SJSA1 (cell line): ENCODE measurements around the gene ARHGAP11A. TPM values are rescaled to one million over a fixed set of nuclear protein-coding genes. Genes with fewer than 3 reads are reported as not detected.

Experiments used
- DNase-seq, 2 experiments: peaks; one replicate each; pipeline ENCODE4 v3.0.0-alpha.2; 2015 to 2020; ENCODE audit warnings: low spot score in 2 of 2, low read depth in 1 of 2
- H3K27ac ChIP-seq: fragments of 250-450 bp; sonication (Bioruptor Pico); 2 replicates; pipeline ENCODE4 v1.5.1; 2020; ENCODE audit warnings: mild to moderate bottlenecking, moderate library complexity
- H3K27me3 ChIP-seq: fragments of 250-450 bp; sonication (Bioruptor Pico); replicated peaks from 2 replicates; pipeline ENCODE4 v1.5.1; 2020; ENCODE audit warnings: mild to moderate bottlenecking, moderate library complexity
- H3K36me3 ChIP-seq: fragments of 250-450 bp; sonication (Bioruptor Pico); 2 replicates; pipeline ENCODE4 v1.5.1; 2020; ENCODE audit warnings: mild to moderate bottlenecking
- H3K4me1 ChIP-seq: fragments of 250-450 bp; sonication (Bioruptor Pico); replicated peaks from 2 replicates; pipeline ENCODE4 v1.6.1; 2021; ENCODE audit warnings: mild to moderate bottlenecking
- H3K4me3 ChIP-seq: fragments of 250-450 bp; sonication (Bioruptor Pico); 2 replicates; pipeline ENCODE4 v1.5.1; 2020; ENCODE audit warnings: mild to moderate bottlenecking
- H3K9me3 ChIP-seq: fragments of 250-450 bp; sonication (Bioruptor Pico); replicated peaks from 2 replicates; pipeline ENCODE4 v1.5.1; 2020; ENCODE audit warnings: mild to moderate bottlenecking
- total RNA-seq: library from RNA; depleted of rRNA; stranded (reverse); fragments of >200 nt; shearing (Covaris generic); gene quantifications from 2 replicates; pipeline ENCODE4 v1.2.3, GENCODE V29; 2014; rRNA removed

ARHGAP11A gene
- total RNA-seq, 1 experiment from 2014 or later, result 68.8 TPM

GRCh38 chr15:32685576-32685975 lies 70.3 kb downstream of the ARHGAP11A start:
- Histone ChIP-seq H3K4me3 (no peak overlapping the region), H3K36me3 (no peaks in the 10 kb centered on the region), H3K27ac (no peak overlapping the region), H3K27me3 (no peaks in the 10 kb centered on the region), H3K9me3 (no peaks in the 10 kb centered on the region), H3K4me1 (peaks cover 65% of the 10 kb centered on the region)
- no peak for DNase-seq

- Histone ChIP-seq H3K4me1 (peaks cover 70% of the 10 kb centered on the region), H3K27ac (peak overlapping the region; percentile 23), H3K36me3 (no peaks in the 10 kb centered on the region), H3K4me3 (no peak overlapping the region), H3K9me3 (no peaks in the 10 kb centered on the region), H3K27me3 (no peaks in the 10 kb centered on the region)
- no peak for DNase-seq
Measured at GRCh38 chr15:32687556-32687955, 72.3 kb downstream of the ARHGAP11A start.

- H3K27me3 ChIP-seq, result no peaks in the 10 kb centered on the region
- H3K36me3 ChIP-seq, result no peaks in the 10 kb centered on the region
- H3K9me3 ChIP-seq, result no peaks in the 10 kb centered on the region
- peak; percentile 50 to 76 for DNase-seq
- H3K4me3 ChIP-seq, result no peak overlapping the region
- peaks cover 63% of the 10 kb centered on the region for H3K4me1 ChIP-seq
- peak overlapping the region; percentile 23; the same call in 1 of the 2 replicates for H3K27ac ChIP-seq
Measured at GRCh38 chr15:32688151-32688639, 72.9 kb downstream of the ARHGAP11A start.

Other genes starting within 250 kb of the ARHGAP11A start
- gene GOLGA8K, start 212.2 kb upstream of the ARHGAP11A start, total RNA-seq, result not detected in 2 replicates
- not detected in 2 replicates for gene GOLGA8O, start 159.9 kb upstream of the ARHGAP11A start, total RNA-seq
- 1.9 and 2.5 TPM in 2 replicates for gene GOLGA8N, start 22.0 kb upstream of the ARHGAP11A start, total RNA-seq
- gene SCG5, start 26.2 kb downstream of the ARHGAP11A start, total RNA-seq, result 0.87 TPM in 1 of 2 replicates, not detected in the other
- gene GREM1, start 102.5 kb downstream of the ARHGAP11A start, total RNA-seq, result 8.7 and 12.8 TPM in 2 replicates